ENCODE measurements around the gene ZMAT3. TPM values are rescaled to one million over a fixed set of nuclear protein-coding genes. Genes with fewer than 3 reads are reported as not detected.

The ZMAT3 gene
- polyA plus RNA-seq, 4 donors, result 1.6 to 4.2 (median 2.0) TPM

GRCh38 chr3:179027326-179027900 lies 44.2 kb downstream of the ZMAT3 start:
- Histone ChIP-seq H3K9me3 (ENCODE audit: control insufficient read depth in 2 of 2, insufficient read depth in 1 of 2, low read depth in 1 of 2, low read length in 1 of 2) (peaks cover 0 to 4% of the 10 kb centered on the region in 2 donors), H3K36me3 (ENCODE audit: control insufficient read depth in 3 of 3, insufficient read depth in 2 of 3, low read depth in 1 of 3, low read length in 3 of 3) (peaks cover 0 to 5% (median 2%) of the 10 kb centered on the region in 3 donors), H3K4me1 (ENCODE audit: control insufficient read depth in 3 of 3, insufficient read depth in 2 of 3, low read depth in 1 of 3, low read length in 2 of 3) (no peaks in the 10 kb centered on the region), H3K4me3 (ENCODE audit: low read depth in 1 of 3, low read length in 3 of 3) (no peak overlapping the region), H3K27ac (ENCODE audit: low read depth in 1 of 3, low read length in 2 of 3) (no peak overlapping the region), H3K27me3 (ENCODE audit: control insufficient read depth in 3 of 3, insufficient read depth in 3 of 3, low read length in 3 of 3) (no peaks in the 10 kb centered on the region)
- FAIRE-seq (no peak), DNase-seq (no peak)
- WGBS, 3 donors, result 68 to 89% (median 85%) methylated on average over 7 of the region's 7 CpGs

- Histone ChIP-seq H3K4me3 (ENCODE audit: low read depth in 1 of 3, low read length in 3 of 3) (no peak overlapping the region), H3K27me3 (ENCODE audit: control insufficient read depth in 3 of 3, insufficient read depth in 3 of 3, low read length in 3 of 3) (no peaks in the 10 kb centered on the region), H3K27ac (ENCODE audit: low read depth in 1 of 3, low read length in 2 of 3) (no peak overlapping the region), H3K9me3 (ENCODE audit: control insufficient read depth in 2 of 2, insufficient read depth in 1 of 2, low read depth in 1 of 2, low read length in 1 of 2) (no peaks in the 10 kb centered on the region), H3K4me1 (ENCODE audit: control insufficient read depth in 3 of 3, insufficient read depth in 2 of 3, low read depth in 1 of 3, low read length in 2 of 3) (no peaks in the 10 kb centered on the region), H3K36me3 (ENCODE audit: control insufficient read depth in 3 of 3, insufficient read depth in 2 of 3, low read depth in 1 of 3, low read length in 3 of 3) (peaks cover 0 to 5% (median 2%) of the 10 kb centered on the region in 3 donors)
- 88 to 96% (median 95%) methylated on average over 2 of the region's 2 CpGs for WGBS, 3 donors
- DNase-seq (no peak), FAIRE-seq (no peak)
Observed at GRCh38 chr3:179026636-179027035, 45.0 kb downstream of the ZMAT3 start.

- H3K27me3 ChIP-seq (ENCODE audit: control insufficient read depth in 3 of 3, insufficient read depth in 3 of 3, low read length in 3 of 3), result no peaks in the 10 kb centered on the region
- WGBS, 3 donors, result 65 to 74% (median 74%) methylated on average over 4 of the region's 4 CpGs
- no peaks in the 10 kb centered on the region for H3K9me3 ChIP-seq (ENCODE audit: control insufficient read depth in 2 of 2, insufficient read depth in 1 of 2, low read depth in 1 of 2, low read length in 1 of 2)
- no peak overlapping the region for H3K27ac ChIP-seq (ENCODE audit: low read depth in 1 of 3, low read length in 2 of 3)
- no peak for DNase-seq
- no peaks in the 10 kb centered on the region for H3K4me1 ChIP-seq (ENCODE audit: control insufficient read depth in 3 of 3, insufficient read depth in 2 of 3, low read depth in 1 of 3, low read length in 2 of 3)
- H3K4me3 ChIP-seq (ENCODE audit: low read depth in 1 of 3, low read length in 3 of 3), result no peak overlapping the region
- H3K36me3 ChIP-seq (ENCODE audit: control insufficient read depth in 3 of 3, insufficient read depth in 2 of 3, low read depth in 1 of 3, low read length in 3 of 3), result peaks cover 0 to under 1% (median 0%) of the 10 kb centered on the region in 3 donors
- no peak for FAIRE-seq
Observed at GRCh38 chr3:179021119-179021903, 50.3 kb downstream of the ZMAT3 start.

GRCh38 chr3:179020112-179020511 lies 51.5 kb downstream of the ZMAT3 start:
- H3K4me1 ChIP-seq (ENCODE audit: control insufficient read depth in 3 of 3, insufficient read depth in 2 of 3, low read depth in 1 of 3, low read length in 2 of 3), result no peaks in the 10 kb centered on the region
- no peaks in the 10 kb centered on the region for H3K27me3 ChIP-seq (ENCODE audit: control insufficient read depth in 3 of 3, insufficient read depth in 3 of 3, low read length in 3 of 3)
- DNase-seq (no peak), FAIRE-seq (no peak)
- peak overlapping the region in 1 of 3 donors; percentile 3 for H3K27ac ChIP-seq (ENCODE audit: low read depth in 1 of 3, low read length in 2 of 3)
- H3K36me3 ChIP-seq (ENCODE audit: control insufficient read depth in 3 of 3, insufficient read depth in 2 of 3, low read depth in 1 of 3, low read length in 3 of 3), result no peaks in the 10 kb centered on the region
- H3K4me3 ChIP-seq (ENCODE audit: low read depth in 1 of 3, low read length in 3 of 3), result no peak overlapping the region
- H3K9me3 ChIP-seq (ENCODE audit: control insufficient read depth in 2 of 2, insufficient read depth in 1 of 2, low read depth in 1 of 2, low read length in 1 of 2), result no peaks in the 10 kb centered on the region
- 21 to 34% (median 30%) methylated on average over 4 of the region's 4 CpGs for WGBS, 3 donors

- no peak for FAIRE-seq
- 79 to 87% (median 81%) methylated on average over 1 of the region's 1 CpG for WGBS, 3 donors
- H3K36me3 ChIP-seq (ENCODE audit: control insufficient read depth in 3 of 3, insufficient read depth in 2 of 3, low read depth in 1 of 3, low read length in 3 of 3), result no peaks in the 10 kb centered on the region
- no peak overlapping the region for H3K4me3 ChIP-seq (ENCODE audit: low read depth in 1 of 3, low read length in 3 of 3)
- H3K4me1 ChIP-seq (ENCODE audit: control insufficient read depth in 3 of 3, insufficient read depth in 2 of 3, low read depth in 1 of 3, low read length in 2 of 3), result no peaks in the 10 kb centered on the region
- H3K9me3 ChIP-seq (ENCODE audit: control insufficient read depth in 2 of 2, insufficient read depth in 1 of 2, low read depth in 1 of 2, low read length in 1 of 2), result no peaks in the 10 kb centered on the region
- no peaks in the 10 kb centered on the region for H3K27me3 ChIP-seq (ENCODE audit: control insufficient read depth in 3 of 3, insufficient read depth in 3 of 3, low read length in 3 of 3)
- no peak overlapping the region for H3K27ac ChIP-seq (ENCODE audit: low read depth in 1 of 3, low read length in 2 of 3)
- no peak for DNase-seq
Observed at GRCh38 chr3:179018808-179019207, 52.8 kb downstream of the ZMAT3 start.

GRCh38 chr3:179016979-179017670 lies 54.5 kb downstream of the ZMAT3 start:
- DNase-seq (no peak), FAIRE-seq (no peak)
- no peaks in the 10 kb centered on the region for H3K4me1 ChIP-seq (ENCODE audit: control insufficient read depth in 3 of 3, insufficient read depth in 2 of 3, low read depth in 1 of 3, low read length in 2 of 3)
- peak overlapping the region in 1 of 3 donors; percentile 58 for H3K27ac ChIP-seq (ENCODE audit: low read depth in 1 of 3, low read length in 2 of 3)
- no peaks in the 10 kb centered on the region for H3K27me3 ChIP-seq (ENCODE audit: control insufficient read depth in 3 of 3, insufficient read depth in 3 of 3, low read length in 3 of 3)
- no peaks in the 10 kb centered on the region for H3K36me3 ChIP-seq (ENCODE audit: control insufficient read depth in 3 of 3, insufficient read depth in 2 of 3, low read depth in 1 of 3, low read length in 3 of 3)
- no peak overlapping the region for H3K4me3 ChIP-seq (ENCODE audit: low read depth in 1 of 3, low read length in 3 of 3)
- H3K9me3 ChIP-seq (ENCODE audit: control insufficient read depth in 2 of 2, insufficient read depth in 1 of 2, low read depth in 1 of 2, low read length in 1 of 2), result no peaks in the 10 kb centered on the region
- 61 to 70% (median 66%) methylated on average over 9 of the region's 9 CpGs for WGBS, 3 donors

GRCh38 chr3:179015551-179016020 lies 56.0 kb downstream of the ZMAT3 start:
- Histone ChIP-seq H3K9me3 (ENCODE audit: control insufficient read depth in 2 of 2, insufficient read depth in 1 of 2, low read depth in 1 of 2, low read length in 1 of 2) (no peaks in the 10 kb centered on the region), H3K4me3 (ENCODE audit: low read depth in 1 of 3, low read length in 3 of 3) (no peak overlapping the region), H3K4me1 (ENCODE audit: control insufficient read depth in 3 of 3, insufficient read depth in 2 of 3, low read depth in 1 of 3, low read length in 2 of 3) (no peaks in the 10 kb centered on the region), H3K27me3 (ENCODE audit: control insufficient read depth in 3 of 3, insufficient read depth in 3 of 3, low read length in 3 of 3) (no peaks in the 10 kb centered on the region), H3K27ac (ENCODE audit: low read depth in 1 of 3, low read length in 2 of 3) (no peak overlapping the region), H3K36me3 (ENCODE audit: control insufficient read depth in 3 of 3, insufficient read depth in 2 of 3, low read depth in 1 of 3, low read length in 3 of 3) (no peaks in the 10 kb centered on the region)
- WGBS, 3 donors, result 0% methylated on average over 1 of the region's 1 CpG
- FAIRE-seq (peak; percentile 62), DNase-seq (peak; percentile 76 to 87)

- Histone ChIP-seq H3K4me3 (ENCODE audit: low read depth in 1 of 3, low read length in 3 of 3) (no peak overlapping the region), H3K4me1 (ENCODE audit: control insufficient read depth in 3 of 3, insufficient read depth in 2 of 3, low read depth in 1 of 3, low read length in 2 of 3) (no peaks in the 10 kb centered on the region), H3K27me3 (ENCODE audit: control insufficient read depth in 3 of 3, insufficient read depth in 3 of 3, low read length in 3 of 3) (no peaks in the 10 kb centered on the region), H3K9me3 (ENCODE audit: control insufficient read depth in 2 of 2, insufficient read depth in 1 of 2, low read depth in 1 of 2, low read length in 1 of 2) (no peaks in the 10 kb centered on the region), H3K36me3 (ENCODE audit: control insufficient read depth in 3 of 3, insufficient read depth in 2 of 3, low read depth in 1 of 3, low read length in 3 of 3) (no peaks in the 10 kb centered on the region), H3K27ac (ENCODE audit: low read depth in 1 of 3, low read length in 2 of 3) (no peak overlapping the region)
- WGBS, 3 donors, result 96 to 98% (median 96%) methylated on average over 2 of the region's 2 CpGs
- FAIRE-seq, result no peak
- no peak for DNase-seq
Observed at GRCh38 chr3:179005706-179006105, 65.9 kb downstream of the ZMAT3 start.
